GM18951 (cell line): Measurements from ENCODE around the gene SENP2.

Experiments used
- POLR2A ChIP-seq: IDR thresholded peaks from 4 replicates; pipeline ENCODE4 v1.6.1; 2011; ENCODE audit warnings: mild to moderate bottlenecking; ENCODE audit not compliant: insufficient read length, insufficient read depth; ENCODE audit errors: extremely low read depth
- in situ Hi-C: fragments of 300-500 bp; cut with MboI; formaldehyde crosslinking; loops from one replicate; pipeline ENCODE4 v1.12.0; 2022; ENCODE audit warnings: low sequenced_read_pairs, mixed read lengths, inconsistent platforms; ENCODE audit not compliant: unreplicated experiment

Gene SENP2

DNA sequence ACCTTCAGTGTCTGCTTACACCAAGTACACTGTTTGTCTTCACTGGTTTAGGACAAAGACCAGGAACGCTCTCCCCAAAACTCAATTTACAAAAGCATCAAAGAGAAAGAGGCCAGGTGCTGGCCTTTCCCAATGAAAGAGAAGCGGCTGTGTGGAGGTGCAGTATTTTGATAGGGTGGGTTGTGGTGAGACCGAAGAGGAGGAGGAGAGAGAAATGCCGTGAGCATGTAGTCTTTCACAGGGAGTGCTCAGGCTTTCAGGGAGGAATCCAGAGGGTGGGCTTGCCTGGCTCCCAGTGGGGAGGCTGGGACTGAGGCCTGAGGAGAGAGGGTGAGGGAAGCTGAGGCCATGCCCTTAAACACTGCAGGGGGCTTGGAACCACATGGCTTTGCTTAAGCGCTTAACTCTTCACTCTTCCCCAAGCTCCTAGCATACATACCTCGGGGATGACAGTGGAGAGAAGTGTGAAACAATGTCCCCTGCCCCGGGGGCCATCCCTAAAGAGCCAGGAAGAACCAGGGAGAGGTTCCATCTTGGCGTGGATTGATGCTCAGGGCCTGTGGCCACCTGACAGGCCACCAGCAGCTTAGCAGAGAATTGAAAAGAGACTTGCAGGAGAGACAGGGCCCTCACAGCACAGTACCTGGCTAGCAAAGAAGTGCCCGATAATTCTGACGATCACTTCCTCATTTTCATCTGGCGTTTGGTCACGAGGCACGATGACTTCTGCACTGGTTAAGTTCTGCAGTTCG, 60.5 kb downstream of the SENP2 start:
- in situ Hi-C loops = no loop called here
- TF ChIP-seq POLR2A = no peak

- in situ Hi-C loops = no loop called here
- no peak for TF ChIP-seq POLR2A
Observed at GRCh38 chr3:185647134-185647879, 61.2 kb downstream of the SENP2 start.

GRCh38 chr3:185647880-185648210, 61.8 kb downstream of the SENP2 start:
- in situ Hi-C loops = no loop called here

GRCh38 chr3:185648396-185648795, 62.3 kb downstream of the SENP2 start:
- in situ Hi-C loops = no loop called here
- no peak for TF ChIP-seq POLR2A

More at GRCh38 chr3:185647880-185648210, 61.8 kb downstream of the SENP2 start:
- TF ChIP-seq POLR2A = no peak

- in situ Hi-C loops = no loop called here
- TF ChIP-seq POLR2A = no peak
Observed at GRCh38 chr3:185649414-185649813, 63.3 kb downstream of the SENP2 start.

DNA sequence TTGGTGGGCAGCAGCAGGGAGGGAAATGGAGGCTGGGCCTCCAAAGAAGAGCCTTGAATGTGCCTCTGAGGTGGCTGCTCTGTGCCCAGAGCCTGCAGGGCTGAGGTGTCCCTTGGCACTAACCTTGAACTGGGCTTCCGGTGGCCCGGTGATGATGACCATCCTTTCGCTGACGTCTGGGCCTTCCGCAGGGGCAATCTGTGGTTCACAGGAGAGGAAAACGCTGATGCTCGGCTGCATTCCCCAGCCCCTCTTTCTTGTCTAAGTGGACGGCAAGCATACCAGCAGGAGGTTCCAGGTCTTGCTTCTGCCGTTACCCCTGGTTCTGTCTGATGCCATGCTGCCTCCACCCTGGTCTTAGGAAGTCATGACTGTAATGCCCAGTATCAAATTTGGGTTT, 65.9 kb downstream of the SENP2 start:
- in situ Hi-C loops = no loop called here
- TF ChIP-seq POLR2A = no peak

DNA sequence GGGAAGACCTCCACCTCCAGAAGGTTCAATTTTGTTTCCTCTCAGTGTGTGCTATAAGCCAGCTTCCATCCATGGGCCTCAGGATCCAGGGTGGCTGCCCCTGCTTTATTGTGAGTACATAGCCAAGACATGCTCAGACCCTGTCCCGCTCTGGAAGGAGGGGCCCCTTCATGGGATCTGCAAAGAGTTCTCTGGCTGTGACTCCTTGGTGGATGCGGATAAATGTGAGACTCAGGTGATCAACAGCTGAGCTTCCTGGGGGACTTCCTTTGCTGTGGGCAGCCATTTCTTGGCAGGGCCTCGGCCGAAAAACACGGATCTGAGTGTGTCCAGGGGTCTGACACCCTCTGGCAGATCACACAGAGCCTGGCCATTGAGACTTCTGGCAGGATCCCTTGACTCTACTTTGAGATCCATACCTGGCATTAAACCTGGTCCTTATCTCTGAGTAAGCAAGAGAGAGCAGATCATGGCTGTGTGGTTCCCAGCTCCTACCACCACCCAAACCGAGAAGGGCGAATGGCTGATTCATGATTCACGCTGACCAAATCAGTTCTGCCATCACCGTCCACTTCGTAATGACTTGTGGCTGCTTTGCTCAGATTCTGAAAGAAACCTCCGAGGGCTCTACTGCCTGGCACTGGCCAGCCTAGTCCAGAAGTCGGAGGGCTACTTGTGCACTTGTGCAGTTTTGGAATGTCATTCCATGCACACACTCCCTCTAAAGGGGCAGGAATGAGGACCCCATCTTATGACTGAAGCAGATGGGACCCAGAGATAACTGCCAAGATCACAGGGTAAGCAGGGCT, 68.1 kb downstream of the SENP2 start:
- in situ Hi-C loops = no loop called here
- TF ChIP-seq POLR2A = no peak

DNA sequence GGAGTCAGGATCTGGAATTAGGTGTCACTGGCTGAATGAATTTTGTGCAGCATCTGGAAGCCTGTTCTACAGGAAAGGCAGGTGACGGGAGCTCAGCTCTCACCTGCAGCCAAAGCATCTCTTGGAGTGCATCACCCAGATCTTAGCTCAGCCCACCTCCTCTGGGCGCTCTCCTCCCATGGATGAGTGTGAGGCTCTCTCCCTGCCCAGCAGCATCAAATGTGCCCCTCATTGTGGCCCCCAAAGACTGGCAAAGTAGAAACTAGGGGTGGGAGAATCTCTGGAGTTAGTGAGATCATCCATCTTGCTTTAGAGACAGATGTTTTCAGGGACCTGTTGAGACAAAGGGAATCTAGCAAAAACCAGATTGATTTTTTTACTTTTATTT, 68.7 kb downstream of the SENP2 start:
- in situ Hi-C loops = no loop called here
- no peak for TF ChIP-seq POLR2A

GRCh38 chr3:185655426-185656320, 69.6 kb downstream of the SENP2 start:
- in situ Hi-C loops = no loop called here
- no peak for TF ChIP-seq POLR2A

DNA sequence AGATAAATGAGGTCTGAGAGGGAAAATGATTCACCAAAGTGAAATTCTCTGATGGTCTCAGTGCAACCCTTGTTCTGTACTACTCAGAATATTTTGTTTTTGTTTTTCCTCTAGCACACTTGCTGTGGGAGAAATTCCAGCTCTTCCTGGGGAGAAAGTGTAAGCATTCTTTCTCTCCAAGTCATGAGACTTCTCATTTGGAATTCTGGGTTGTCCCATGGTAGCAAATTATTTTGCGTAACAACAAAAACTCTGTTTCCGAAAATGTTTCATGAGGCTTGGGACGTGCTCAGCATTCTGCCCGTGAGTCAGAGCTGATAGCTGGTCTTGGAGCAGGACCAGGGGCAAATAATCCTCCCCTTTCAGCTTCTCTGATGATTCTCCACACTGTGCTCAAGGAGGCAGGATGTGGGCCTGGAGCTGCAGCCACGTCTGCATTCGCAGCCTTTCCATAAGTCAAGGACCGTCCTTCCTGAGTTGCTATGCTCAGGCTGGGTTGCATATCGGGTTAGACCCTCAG, 70.3 kb downstream of the SENP2 start:
- in situ Hi-C loops = no loop called here
- no peak for TF ChIP-seq POLR2A

- in situ Hi-C loops = no loop called here
- no peak for TF ChIP-seq POLR2A
Observed at GRCh38 chr3:185657211-185657610, 71.1 kb downstream of the SENP2 start.

- no peak for TF ChIP-seq POLR2A
Observed at GRCh38 chr3:185657691-185658503, 71.8 kb downstream of the SENP2 start.

More at GRCh38 chr3:185657691-185658503, 71.8 kb downstream of the SENP2 start:
- in situ Hi-C loops = no loop called here
